NCI-H146 treated with DMSO at 0.1 percent for 48 hours (cell line): ENCODE results near the gene CCDC127.

Experiments used
- DNase-seq: peaks from one replicate; lab custom pipeline; 2025; ENCODE audit not compliant: unreplicated experiment; lab: John Stamatoyannopoulos, UW

The CCDC127 gene

DNA sequence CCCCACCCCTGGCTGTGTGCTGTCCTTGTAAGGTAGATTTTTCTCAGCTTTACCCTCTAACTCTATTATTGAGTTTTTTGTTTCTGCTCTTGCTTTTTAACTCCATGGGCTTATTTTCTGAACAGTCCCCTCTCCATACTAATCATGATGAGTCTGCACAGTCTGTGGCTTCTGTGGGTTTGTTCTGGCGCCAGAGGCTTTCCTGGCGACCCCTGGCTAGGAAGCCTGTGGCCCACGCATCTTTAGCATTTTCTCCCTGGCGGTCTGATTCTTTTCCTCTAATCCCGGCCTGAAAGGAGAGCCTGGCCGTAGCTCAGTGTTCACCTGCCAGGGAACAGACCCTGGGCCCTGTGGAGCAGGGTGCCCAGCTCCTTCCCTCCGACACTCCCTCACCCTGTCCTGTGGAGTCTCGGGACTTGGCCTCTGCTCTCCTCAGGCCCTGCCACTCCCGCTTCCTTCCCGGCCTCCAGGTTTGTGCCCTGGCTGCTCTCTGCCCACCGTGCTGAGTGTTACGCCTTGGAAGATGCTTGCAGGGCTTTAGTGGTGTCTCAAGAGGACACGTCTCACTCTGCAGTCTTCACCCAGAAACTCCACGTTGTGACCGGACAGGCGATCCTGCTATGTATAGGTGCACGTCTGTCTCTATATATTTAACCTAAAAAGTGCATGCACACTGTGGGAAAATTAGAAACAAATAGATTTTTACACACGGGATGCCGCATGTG, 58.3 kb downstream of the CCDC127 start:
- DNase-seq = no peak

DNA sequence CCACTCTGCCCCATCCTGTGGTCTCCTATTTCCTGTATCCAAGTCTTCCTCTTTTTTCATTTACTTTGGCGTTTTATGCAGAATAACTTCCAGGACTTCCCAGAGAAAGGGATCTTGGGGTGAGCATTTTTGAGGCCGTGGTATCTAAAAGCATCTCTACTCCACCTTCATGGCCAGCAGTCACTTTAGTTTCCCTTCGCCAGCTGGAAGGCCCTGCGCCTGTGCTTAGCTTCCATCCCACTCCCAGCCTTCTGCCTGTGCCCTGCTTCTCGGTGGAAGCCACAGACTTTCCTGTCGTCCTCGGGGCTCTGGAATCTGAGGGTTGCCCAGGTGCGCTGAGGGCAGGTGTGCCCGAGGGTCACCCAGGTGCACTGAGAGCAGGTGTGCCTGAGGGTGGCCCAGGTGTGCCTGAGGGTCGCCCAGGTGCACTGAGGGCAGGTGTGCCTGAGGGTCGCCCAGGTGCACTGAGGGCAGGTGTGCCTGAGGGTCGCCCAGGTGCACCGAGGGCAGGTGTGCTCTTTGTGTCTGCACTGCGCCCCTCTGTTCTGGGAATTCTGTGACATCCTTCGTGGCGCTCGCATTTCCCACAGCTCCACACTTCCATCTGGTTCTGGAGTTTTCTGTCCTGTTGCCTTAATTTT, 59.0 kb downstream of the CCDC127 start:
- DNase-seq = no peak

DNA sequence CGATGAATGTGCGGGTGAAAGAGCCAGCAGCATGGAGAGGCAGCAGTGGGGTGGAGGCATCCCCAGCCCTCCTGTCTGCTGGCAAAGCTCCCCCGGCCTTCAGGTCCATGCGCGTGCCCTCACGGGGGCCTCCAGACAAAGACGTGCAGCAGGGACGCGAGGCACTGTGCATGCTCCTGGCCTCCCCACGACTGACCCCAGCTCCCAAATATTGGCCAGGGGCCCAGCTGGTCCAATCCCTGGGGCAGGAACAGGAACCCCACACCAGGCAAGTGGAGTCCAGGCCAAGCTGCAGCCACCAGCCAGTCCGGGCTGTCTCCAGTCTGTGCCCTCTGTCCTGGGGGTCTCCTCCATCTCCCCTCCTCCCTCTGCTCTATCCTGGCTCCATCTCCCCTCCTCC, 60.2 kb downstream of the CCDC127 start:
- DNase-seq = no peak

DNA sequence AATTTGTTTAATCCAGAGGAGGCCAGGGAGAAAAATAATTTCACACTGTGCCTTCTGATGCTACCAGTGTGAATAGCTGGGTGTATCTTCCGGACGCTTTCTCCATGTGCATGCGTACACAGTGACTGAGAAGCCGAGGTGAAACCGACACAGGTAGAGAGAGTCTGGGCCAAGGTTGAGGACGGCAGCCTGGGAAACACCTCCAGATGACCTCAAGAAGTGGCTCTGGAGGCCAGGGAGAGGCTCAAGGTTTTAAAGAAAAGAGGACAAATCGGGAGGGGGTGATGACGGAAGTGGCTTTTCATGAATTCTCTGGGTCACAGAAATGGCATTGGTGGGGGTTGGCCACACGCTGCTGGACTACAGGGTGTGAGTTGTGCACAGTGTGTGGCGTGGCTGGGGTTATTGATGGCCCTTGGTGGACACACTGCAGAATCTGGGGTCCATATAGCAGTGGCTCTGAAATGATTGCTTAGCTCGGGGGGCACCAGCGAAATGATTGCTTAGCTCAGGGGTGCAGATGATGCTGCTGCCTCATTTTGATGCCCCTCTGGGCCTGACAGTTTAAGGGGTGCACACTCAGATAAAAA, 60.7 kb downstream of the CCDC127 start:
- no peak for DNase-seq

DNA sequence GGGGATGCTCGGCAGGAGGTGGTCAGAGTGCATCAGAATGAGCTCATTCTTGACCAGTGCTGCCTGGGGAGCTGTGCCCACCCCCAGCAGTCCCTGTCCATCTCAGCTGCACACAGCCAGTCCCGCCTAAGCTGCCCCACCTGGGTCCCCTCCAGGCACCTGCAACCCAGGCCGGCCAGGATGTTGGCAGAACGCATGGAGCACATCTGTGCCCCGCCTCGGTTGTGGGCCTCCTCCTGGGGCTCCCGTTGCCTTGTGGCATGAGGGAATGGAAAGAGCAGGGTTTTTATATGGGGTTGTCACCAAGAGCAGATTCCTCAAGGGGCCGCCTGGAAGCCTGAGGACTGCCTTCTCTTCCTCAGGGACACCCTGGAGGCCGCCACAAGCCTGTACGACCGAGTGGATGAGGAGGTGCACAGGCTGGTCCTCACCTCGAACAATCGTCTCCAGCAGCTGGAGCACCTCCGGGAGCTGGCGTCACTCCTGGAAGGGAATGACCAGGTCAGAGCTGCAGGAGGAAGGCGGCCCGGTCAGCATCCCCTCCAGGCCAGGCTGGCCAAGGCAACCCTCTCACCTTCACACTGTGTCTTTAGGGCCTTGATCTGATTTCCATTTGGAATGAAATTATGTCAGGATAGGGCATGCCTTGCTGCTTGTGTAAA, 61.4 kb downstream of the CCDC127 start:
- DNase-seq = no peak

DNA sequence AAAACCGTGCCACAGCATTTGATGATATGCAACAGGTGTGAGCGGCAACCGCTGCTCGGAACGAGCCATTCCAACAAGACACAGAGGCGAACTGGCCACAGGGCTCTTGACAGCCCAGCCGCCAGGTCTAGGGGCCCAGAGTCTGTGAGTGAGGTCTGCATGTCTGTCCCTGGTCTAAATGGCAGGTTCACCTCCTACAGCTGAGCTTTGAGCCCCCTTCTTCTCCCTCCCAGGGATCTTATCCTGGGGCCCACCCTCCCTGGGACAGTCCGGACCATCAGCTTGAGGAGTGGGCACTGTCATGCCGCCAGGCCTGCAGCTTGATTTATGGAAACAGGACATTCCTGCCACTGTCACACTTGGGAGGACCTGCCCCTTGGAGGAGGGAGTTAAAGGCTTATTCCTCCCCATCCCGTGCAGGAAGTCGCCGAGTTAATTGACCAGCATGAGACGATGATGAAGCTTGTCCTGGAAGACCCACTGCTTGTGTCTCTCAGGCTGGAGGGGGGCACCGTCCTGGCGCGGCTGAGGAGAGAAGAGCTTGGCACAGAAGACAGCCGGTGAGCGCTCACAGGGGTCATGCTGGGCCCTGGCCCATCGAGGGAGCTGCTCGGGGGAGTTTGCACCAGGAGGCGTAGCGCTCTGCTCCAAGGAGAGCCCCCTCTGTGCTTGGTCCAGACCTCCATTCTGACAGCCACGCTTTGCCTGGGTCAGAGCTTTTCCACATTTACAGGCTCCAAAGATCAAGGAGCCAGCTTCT, 62.1 kb downstream of the CCDC127 start:
- no peak for DNase-seq

DNA sequence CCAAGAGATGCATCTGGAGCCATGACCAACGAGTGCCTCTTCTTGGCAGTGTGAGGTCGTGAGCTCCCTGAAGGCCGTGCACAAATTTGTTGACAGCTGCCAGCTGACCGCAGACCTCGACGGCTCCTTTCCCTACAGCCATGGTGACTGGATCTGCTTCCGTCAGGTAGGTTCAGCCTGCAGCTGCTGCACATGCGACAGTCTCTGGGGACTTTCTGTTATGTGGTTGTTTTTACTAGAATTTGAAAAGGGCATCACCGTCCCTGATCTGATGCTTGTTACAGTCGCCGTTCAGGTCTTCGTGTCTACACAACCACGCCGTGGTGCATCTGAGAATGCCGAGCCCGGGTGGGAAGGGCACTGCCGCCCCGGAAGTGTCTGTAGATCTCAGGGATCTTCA, 63.1 kb downstream of the CCDC127 start:
- DNase-seq = no peak

DNA sequence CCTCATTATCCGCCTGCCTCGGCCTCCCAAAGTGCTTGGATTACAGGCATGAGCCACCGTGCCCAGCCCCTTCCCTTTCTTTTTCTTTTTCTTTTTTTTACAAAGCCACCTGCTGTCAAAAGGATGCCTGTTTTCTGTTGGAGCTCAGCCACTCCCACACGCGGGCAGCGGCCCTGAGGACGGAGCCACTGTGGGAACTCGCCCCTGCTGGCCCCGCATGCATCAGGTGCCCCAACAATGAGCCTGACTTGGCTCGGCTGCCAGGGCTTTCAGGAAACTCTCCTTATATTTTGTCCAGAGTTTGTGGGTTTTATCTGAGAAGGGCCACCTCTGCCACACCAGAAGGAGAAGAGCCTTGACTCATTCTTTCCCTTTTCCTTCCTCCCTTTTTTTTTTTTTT, 63.7 kb downstream of the CCDC127 start:
- DNase-seq = no peak

DNA sequence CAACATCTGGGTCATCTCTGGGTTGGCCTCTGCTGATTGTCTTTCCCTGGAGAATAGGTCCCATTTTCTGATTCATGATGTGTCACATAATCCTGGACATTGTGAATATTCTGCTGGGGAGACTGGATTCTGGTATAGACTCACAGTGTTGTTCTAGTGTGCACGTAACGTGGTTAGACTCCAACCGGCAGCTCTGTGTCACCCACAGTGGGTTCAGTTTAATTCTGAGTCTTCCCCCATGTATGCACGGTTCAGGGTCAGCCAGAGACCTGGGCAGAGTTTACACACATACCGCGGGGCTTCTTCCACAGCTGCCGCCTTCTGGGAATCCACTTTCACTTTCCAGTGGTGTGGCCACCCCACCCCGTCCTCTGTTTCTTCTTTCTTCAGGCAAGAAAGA, 64.7 kb downstream of the CCDC127 start:
- no peak for DNase-seq

DNA sequence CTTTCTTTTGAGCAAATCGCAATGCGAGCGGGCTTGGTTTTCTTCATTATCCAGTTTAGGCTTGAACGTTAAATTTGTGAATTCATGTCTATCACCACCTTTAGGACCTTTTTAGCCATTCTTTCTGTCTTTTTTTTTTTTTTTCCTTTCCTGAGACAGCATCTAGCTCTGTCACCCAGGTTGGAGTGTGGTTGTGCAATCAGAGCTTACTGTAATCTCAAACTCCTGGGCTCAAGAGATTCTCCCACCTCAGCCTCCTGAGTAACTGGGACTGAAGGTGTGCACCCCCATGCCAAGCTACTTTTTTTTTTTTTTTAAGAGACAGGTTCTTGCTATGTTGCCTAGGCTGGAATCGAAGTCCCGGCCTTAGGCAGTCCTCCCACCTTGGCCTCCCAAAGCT, 65.9 kb downstream of the CCDC127 start:
- DNase-seq = no peak

DNA sequence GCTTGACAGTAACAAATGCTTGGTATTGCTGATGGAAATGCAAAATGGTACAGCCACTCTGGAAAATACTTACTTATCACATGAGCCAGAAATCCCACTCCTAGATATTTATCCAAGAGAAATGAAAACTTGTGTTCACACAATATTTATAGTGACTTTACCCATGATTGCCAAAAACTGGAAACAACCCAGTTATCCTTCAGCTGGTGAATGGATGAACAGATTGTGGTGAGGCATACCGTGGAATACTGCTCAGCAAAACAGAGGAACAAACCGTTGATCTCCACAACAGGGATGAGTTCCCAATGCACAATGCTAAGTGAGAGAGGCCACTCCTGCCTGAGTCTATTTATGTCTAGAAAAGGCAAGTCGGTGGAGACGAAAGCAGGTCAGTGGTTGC, 67.2 kb downstream of the CCDC127 start:
- DNase-seq = no peak

DNA sequence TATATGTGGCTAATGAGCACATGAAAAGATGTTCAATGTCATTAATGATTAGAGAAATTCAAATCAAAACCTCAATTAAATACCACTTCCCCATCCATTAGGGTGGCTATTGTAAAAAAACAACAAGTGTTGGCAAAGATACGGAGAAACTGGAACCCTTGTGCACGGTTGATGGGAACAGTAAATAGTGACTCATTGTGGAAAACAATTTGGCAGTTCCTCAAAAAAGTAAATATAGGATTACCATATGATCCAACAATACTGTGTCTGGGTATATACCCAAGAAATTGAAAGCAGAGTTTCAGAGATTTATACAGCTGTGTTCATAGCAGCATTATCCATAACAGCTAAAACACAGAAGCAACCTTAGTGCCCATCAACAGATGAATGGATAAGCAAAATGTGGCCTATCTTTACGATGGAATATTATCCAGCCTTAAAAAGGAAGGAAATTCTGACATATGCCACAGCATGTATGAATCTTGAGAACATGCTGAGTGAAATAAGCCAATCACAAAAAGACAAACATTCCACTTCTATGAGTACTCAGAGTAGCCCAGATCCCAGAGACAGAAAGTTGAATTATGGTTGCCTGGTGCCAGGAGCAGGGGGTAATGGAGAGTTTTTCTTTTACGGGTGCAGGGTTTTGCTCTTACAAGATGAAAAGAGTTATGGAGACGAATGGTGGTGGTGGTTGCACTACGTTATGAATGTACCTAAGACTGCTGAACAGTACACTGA, 68.0 kb downstream of the CCDC127 start:
- DNase-seq = no peak

DNA sequence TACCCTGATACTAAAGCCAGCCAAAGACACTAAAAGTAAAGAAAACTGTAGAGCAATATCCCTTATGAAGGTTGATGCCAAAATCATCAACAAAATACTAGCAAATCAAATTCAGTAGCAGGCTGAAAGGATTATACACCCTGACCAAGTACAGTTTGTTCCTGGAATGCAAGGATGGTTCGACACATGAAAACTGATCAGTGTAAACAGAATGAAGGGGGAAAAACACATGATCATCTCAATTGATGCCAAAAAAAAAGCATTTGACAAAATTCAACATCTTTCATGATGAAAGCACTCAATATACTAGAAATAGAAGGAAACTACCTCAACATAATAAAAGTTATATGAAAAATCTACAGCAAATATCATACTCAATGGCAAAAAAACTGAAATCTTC, 70.2 kb downstream of the CCDC127 start:
- no peak for DNase-seq
